Raji (cell line): ENCODE results near the gene CDIPT.

Experiments used
- POLR2A ChIP-seq: IDR thresholded peaks from 2 replicates; pipeline ENCODE4 v1.6.1; 2011; ENCODE audit warnings: low read depth, low read length, control low read depth; ENCODE audit not compliant: insufficient read depth

Gene CDIPT, protein sequence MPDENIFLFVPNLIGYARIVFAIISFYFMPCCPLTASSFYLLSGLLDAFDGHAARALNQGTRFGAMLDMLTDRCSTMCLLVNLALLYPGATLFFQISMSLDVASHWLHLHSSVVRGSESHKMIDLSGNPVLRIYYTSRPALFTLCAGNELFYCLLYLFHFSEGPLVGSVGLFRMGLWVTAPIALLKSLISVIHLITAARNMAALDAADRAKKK

DNA sequence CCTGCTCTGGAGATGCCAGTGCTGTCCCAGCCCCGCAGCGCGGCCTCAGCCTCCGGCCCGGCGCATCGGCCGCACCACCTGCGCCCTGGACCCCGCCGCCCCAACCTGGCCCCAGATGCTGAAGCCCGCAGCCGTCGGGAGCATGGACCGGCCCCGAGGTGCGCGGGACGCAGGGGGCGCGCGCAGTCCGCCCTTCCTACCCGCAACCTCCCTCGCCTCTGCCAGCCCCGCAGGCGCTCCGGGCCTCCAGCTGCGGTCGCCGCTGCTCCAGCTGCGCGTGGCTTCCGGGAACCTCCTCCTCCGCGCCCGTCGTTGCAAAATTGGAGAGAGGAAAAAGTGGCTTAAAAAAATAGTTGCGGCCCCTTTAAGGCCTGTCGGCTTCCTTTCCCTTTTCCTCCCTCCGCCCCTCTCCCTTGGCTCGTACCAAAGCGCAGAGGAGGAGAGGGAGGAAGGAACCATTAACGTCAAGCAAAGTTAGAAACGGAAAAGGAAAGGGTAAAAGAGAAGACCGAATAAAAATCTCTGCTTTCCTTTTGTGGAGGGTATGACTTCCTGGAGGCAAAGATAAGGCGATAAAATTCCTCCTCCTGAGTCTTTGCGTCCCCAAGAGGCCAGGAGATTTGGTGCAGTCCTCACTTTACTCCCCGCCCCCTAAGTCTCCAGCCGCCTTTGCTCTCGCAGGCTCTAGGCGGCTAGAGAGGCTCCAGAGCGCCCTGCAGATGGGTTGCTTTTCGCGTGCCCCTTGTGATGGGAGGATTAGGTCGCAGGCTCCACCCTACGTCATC is at the start of gene CDIPT:
CDIPT (minus strand) TSS at position 343 of the 785 bp plus-strand sequence. CDS start 369 bp downstream, outside the sequence.
- TF ChIP-seq POLR2A: peak; percentile 61

DNA sequence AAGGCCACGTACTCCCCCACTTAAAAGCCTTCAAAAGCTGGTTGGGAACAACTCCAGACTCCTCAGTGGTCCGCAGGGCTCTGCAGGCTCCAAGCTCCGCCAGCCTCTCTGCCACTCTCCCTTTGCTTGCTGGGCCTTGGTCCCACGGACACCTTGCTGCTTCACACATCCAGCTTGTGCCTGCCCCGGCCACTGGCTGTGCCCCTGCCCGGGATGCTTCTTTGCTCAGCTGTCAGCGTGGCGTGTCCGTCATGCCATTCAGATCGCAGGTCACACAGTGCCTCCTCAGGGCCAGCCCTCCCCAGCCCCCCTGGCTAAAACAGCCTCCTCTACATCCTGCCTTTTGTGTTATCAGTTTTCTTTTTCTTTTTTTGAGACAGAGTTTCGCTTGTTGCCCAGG is 49.1 kb upstream of the CDIPT start:
- no peak for TF ChIP-seq POLR2A

- no peak for TF ChIP-seq POLR2A
Measured at GRCh38 chr16:29911676-29912010, 48.6 kb upstream of the CDIPT start.

- no peak for TF ChIP-seq POLR2A
Measured at GRCh38 chr16:29910819-29911675, 48.0 kb upstream of the CDIPT start.

DNA sequence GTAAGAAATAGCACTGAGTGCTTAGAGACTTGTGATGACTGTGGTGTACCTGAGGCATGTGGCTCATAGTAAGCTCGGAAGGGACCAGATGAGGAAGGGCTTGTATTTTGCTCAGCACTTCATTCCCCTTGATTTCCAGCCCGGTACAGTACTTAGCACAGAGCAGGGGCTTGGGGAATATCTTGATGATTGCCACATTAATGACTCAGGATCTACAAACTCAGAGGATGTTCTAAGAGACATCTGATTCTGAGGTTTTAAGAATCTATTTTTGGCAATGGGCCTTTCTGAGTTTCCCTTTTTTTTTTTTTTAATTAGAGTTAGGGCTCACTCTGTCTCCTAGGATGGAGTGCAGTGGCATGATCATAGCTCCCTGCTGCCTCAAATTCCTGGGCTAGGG is 46.4 kb upstream of the CDIPT start:
- no peak for TF ChIP-seq POLR2A

- no peak for TF ChIP-seq POLR2A
Measured at GRCh38 chr16:29908719-29909220, 45.7 kb upstream of the CDIPT start.

- TF ChIP-seq POLR2A: no peak
Measured at GRCh38 chr16:29907973-29908372, 44.9 kb upstream of the CDIPT start.

DNA sequence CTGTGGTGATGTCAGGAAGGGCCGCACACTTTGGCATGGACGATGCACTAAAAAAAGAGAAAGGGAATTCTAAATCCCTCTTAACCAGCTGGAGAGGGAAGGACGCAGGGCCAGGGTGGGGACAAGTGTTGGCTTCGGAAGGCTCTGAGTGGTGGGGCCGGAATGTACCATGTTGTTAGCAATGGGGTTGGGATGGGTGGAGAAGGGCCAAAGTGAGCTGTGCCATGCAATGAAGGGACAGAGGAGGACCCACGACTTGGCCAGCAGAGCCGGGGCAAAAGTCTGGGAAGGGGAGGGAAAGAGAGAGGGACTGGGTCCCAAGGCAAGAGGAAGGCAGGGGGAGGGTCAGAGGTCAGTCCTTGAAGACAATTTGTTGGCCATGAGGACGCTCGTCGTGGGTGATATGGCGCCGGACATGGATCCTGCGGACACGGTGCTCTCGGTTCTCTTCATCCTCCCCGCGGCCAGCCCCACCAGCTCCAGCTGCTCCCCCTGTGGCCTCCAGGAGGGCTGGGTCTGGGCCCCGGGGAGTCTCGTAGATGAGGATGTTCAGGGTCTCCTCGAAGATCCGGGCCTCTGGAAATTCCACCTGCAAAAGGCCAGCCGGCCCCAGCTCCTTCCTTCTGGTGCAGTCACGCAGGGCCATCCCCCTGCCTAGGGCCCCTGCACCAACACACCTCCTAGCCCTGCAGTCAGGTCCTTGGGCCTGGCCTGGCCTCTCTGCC is 43.7 kb upstream of the CDIPT start:
- TF ChIP-seq POLR2A: no peak

- TF ChIP-seq POLR2A: no peak
Measured at GRCh38 chr16:29905668-29906067, 42.6 kb upstream of the CDIPT start.

- TF ChIP-seq POLR2A: no peak
Measured at GRCh38 chr16:29904947-29905346, 41.9 kb upstream of the CDIPT start.

DNA sequence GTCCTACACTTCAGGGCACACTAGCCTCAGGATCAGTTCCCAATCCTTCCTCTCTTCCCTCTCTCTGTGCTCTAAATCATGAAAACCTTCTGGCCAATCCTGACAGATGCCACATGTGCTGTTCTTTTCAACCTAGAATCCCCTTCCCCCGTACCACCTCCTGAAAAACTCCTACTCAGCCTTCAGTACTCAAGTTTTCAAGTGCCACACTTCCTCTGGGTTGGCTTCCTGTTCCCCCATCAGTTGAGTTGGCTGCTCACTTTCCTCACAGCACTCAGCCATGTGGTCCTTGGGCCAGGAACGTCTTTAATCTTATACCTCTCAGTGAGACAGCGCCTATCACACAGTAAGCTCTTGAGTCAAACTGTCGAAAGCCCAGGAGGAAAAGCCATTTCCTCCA is 40.6 kb upstream of the CDIPT start:
- no peak for TF ChIP-seq POLR2A

DNA sequence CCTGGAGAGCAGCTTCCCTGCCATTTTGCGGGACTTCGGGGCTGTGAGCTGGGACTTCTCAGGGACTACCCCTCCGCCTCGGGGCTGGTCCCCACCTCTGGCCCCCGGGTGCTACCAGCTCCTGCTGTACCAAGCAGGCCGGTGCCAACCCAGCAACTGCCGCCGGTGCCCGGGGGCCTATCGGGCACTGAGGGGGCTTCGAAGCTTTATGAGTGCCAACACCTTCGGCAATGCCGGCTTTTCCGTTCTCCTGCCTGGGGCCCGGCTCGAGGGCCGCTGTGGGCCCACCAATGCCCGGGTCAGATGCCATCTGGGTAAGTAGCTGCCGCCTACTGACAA is 38.5 kb upstream of the CDIPT start:
- TF ChIP-seq POLR2A: no peak

DNA sequence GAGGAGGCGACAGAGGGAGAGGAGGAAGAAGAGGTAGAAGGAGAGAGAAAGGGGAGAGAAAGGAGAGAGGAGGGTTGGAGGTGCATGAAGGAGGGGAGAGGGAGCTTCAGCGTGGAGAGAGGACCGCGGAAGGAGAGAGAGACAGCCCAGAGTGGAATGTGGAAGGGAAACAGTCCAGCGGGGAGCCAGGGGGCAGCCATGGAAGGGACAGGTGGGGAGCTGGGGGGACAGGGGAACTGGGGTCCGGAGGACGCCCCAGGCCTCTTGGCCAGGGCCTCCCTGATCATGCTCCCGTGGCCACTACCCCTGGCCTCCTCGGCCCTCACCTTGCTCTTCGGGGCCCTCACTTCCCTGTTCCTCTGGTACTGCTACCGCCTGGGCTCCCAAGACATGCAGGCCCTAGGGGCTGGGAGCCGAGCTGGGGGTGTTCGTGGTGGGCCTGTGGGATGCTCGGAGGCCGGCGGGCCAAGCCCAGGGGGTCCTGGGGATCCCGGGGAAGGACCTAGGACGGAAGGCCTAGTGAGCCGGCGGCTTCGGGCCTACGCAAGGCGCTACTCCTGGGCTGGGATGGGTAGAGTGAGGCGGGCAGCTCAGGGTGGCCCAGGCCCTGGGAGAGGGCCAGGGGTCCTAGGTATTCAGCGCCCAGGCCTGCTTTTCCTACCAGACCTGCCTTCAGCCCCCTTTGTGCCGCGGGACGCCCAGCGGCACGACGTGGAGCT is 38.0 kb upstream of the CDIPT start:
- no peak for TF ChIP-seq POLR2A

DNA sequence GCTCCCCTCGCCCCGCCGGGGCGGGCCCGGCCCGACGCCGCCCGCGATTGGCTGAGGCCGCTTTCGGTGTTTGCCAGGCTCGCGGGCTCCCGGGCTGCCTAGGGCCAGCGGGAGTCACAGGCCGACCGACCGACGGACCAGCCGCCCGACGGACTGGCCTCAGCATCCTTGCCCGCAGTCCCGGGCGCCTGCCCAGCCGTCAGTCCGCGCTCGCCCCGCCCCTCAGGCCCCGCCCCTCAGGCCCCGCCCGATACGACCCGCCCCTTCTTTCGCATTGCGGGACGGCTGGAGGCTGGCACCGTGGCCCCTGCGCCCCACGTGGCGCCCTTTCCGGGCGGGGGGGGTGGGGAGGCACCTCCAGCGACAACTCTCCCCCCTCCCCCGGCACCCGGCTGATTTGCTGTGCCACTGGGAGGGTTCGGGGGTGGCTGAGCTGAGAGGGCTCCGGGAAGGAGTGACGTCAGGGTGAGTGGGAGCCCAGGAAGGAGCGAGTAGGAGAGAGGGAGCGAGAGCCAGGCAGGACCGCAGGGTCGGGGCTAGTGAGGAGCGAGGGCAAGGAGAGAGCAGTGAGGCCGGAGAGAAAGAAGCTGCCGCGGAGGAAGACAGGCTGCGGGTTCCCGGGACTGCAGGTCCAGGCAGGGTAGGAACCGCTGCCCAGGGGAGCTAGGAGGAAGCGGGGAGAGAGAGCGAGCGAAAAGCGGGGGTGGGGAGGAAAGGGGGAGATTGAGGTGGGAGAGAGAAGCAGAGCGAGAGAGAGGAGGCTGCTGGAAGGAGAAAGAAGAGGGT is 37.3 kb upstream of the CDIPT start, which contains the start of gene ASPHD1:
ASPHD1 (plus strand) TSS at position 387 of the 786 bp plus-strand sequence. CDS start 484 bp downstream, outside the sequence.
- no peak for TF ChIP-seq POLR2A

GRCh38 chr16:29899516-29900101 is 36.6 kb upstream of the CDIPT start, which contains the start of gene SEZ6L2:
Gene SEZ6L2, minus strand, starts transcription at chr16:29899550. Its CDS starts 531 bp downstream, at chr16:29899019.
- no peak for TF ChIP-seq POLR2A
